GM19452 (cell line): ENCODE data around the gene RNPEPL1.
A peak's percentile ranks its signal among the peaks of the same experiment; 100 is the strongest.

Source experiments
- ATAC-seq: cut with Tn5 transposase; IDR thresholded peaks from one replicate; pipeline ENCODE4 v1.9.1; 2021; ENCODE audit not compliant: unreplicated experiment

RNPEPL1 gene

DNA sequence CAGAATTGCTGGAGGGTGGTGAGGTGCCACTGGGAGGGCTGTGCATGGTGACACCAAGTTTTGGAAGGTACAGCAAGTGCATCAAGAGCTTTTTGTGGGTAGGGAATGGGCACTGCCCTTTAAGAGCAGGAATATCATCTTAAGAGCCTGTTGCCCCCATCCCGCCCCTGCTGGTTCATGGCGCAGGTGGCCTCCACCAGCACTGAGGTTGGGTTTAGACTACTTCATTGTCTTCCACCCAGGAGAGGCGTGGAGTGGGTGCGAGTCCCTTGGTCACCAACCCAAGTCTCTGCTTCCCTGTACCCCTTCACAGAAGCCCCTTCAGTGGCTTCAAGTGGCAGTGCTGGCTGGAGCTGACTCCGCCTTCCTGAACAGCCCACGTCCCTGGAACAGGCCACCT lies 7.8 kb downstream of the RNPEPL1 start:
- no peak for ATAC-seq

DNA sequence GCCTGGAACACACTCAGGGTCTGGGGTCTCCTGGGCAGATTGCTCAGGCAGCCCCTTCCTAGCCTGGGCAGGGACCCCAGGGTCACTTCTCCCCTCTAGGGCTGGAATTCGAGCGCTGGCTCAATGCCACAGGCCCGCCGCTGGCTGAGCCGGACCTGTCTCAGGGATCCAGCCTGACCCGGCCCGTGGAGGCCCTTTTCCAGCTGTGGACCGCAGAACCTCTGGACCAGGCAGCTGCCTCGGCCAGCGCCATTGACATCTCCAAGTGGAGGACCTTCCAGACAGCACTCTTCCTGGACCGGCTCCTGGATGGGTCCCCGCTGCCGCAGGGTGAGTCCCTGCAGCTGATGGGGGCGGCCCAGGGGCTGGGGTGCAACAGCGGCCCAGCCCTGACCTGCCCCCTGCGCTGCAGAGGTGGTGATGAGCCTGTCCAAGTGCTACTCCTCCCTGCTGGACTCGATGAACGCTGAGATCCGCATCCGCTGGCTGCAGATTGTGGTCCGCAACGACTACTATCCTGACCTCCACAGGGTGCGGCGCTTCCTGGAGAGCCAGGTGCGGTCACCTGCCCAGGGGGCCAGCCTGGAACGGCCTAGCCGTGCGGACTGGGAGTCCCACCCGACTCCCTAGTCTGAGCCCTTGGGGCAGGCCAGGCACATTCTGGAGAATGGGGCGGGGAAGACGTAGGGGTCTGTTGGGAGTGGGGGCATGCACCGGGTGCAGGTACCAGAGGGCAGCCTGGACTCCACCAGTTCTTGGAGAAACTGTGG lies 8.3 kb downstream of the RNPEPL1 start:
- no peak for ATAC-seq

DNA sequence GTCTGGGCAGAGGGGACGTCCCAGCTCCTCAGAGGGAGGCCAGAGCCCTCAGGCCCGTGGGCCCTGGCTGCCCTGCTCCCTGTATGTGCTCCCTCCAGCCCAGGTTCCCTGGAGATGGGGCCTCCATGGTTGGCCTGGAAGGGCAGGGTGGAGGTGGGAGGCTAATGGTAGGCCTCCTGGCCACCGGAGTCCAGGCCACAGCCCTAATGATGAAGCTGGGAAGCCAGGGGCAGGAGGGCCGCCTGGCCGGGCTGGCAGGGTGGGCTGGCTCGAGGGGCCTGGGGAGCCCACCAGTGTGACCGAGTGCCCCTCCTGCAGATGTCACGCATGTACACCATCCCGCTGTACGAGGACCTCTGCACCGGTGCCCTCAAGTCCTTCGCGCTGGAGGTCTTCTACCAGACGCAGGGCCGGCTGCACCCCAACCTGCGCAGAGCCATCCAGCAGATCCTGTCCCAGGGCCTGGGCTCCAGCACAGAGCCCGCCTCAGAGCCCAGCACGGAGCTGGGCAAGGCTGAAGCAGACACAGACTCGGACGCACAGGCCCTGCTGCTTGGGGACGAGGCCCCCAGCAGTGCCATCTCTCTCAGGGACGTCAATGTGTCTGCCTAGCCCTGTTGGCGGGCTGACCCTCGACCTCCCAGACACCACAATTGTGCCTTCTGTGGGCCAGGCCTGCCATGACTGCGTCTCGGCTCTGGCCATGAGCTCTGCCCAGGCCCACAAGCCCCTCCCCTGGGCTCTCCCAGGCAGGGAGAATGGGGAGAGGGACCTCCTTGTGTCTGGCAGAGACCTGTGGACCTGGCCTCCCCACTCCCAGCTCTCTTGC lies 9.2 kb downstream of the RNPEPL1 start:
- ATAC-seq = no peak

DNA sequence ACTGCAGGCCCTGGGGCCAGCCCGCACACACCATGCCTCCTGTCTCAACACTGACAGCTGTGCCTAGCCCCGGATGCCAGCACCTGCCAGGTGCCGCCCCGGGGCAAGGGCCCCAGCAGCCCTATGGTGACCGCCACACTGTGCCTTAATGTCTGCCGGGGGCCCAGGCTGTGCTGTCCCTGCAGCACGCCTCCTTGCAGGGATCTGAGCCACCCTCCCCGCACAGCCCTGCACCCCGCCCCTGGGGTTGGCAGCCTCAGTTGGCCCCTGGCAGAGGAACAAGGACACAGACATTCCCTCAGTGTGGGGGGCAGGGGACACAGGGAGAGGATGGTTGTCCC lies 9.8 kb downstream of the RNPEPL1 start:
- ATAC-seq = no peak

DNA sequence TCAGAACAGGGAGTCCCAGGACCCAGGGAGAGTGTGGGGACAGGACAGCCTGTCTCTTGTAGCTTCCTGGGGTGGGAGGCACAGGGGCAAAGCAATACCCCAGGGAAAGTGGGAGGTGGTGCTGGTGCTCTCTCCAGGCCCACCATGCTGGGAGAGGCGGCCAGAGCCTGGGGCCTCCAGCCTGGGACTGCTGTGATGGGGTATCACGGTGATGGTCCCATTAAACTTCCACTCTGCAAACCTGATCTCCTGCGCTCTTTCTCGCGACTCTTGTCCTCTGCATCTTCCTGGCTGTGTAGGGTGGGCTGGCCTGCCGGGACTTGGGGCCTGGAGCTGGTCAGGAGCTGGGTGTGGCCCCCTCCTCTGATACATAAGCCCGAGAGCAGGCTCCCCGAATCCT lies 10.2 kb downstream of the RNPEPL1 start:
- no peak for ATAC-seq

DNA sequence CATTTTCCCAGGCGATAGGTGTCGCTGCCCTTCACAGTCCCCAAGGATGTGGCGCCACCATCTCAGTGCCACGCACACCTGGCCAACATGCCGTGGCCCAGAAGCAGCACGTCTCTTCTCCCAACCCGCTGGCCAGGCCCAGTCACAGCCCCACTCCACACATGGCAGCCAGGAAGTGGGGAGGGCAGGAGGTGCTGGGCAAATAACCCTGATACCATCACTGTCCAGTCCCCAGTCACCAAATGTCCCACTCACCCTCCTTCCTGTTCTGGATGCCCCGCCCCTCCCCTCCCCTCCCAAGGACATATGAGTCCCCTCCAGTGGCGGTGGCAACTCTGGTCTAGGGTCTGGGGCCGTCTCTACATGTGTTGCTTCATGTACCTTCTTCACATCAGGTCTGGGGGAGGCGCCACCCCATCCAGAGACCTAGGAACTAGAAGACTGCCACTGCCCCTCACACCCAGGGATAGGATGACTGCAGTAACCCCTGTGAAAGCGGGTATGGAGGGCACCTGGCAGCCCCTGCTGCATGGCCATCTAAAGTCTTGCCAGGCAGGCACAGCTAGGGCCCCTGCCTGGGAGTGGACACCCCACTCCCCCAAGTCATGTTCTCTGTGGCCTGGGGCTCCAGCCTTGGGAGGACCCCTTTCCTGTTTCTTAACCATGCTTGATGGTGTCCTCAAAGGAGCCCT lies 10.9 kb downstream of the RNPEPL1 start:
- ATAC-seq = no peak

DNA sequence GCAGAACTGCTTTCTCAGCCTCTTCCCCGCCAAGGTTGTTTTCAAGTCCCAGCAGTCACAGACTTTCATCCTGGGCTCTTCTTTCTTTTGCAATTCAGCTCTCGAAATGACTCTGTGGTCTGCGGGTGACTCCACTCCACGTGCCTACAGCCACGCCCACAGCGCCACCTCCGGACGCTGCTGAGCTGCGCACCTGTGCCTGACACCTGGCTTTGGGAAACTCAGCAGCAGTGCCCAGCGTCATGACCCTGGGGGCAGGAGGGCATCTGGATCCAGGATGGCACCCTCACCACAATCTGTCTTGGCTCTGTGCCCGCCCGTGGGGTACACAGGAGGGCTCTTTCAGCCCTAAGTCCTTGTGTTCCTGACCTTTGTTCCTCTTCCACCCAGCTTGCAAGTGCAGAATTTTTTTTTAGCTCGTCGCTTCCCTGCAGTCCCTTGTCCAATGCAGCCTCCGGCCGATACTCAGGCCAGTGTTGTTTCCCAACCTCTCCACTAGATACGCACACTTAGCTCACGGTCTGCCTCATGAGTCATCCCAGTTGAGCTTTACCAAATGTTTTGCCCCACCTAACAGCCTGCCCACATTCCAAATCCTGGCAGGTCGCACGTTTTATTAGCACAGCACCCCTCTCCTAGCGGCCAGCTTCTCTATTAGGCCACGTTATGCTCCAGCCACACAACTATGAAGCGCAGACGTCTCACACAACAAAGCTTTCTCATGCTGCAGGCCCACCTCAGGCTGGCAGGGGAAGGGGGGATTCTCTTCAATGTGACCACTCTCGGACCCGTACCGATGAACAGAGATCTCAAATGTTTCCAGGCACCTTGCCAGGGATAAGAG lies 11.7 kb downstream of the RNPEPL1 start:
- ATAC-seq = no peak

DNA sequence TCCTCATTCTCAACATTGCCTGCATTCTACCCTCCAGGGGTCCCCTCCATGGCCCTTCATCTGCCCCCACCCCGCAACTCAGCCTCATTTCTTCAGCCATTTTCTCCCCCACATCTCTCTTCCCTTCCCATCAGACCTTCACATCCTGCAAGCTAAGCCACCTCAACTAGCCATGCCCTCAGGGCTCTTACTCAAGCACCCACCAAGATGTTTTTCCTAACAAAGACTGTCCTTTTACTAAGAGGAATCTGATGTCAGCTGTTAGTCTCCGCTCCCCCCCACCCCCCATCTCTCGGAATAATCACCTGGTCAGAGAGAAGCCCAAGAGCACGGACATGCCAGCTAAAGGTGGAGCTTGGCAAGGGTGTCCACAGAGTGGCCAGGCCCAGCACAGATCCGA lies 13.5 kb downstream of the RNPEPL1 start:
- ATAC-seq = no peak

DNA sequence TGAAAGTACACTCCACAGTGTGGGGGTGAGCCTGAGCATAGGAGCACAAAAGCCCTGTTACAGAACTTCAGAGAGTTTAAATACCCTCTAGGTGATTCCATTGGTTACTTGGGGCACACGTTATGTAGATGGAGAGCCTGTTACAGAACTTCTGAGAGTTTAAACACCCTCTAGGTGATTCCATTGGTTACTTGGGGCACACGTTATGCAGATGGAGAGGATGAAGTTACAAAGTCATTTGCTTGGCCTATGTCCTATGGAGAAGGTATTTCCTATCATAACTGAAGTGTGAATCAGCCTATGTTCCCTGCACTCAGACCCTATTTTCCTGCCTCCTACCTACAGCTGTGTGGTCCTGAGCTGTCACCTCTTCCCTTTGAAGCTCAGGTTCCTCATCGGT lies 14.5 kb downstream of the RNPEPL1 start:
- ATAC-seq = no peak

DNA sequence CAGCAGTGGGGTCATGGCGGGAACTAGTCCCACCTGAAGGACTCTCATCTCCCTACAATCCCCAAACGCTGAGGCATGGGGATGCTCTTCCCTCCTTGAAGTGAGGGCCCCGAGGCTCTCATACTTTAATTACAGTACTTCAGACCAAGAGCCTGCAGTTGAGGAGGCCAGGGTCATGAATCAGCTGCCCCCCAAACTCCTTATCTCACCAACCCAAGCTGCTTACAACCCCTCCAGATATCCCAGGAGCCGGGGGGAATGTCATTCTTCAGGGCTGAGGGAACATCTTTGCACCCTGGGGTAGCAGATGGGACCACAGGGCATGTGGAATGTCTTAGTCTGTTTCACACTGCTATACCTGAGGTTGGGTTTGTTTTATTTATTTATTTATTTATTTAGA lies 15.5 kb downstream of the RNPEPL1 start:
- ATAC-seq = no peak

DNA sequence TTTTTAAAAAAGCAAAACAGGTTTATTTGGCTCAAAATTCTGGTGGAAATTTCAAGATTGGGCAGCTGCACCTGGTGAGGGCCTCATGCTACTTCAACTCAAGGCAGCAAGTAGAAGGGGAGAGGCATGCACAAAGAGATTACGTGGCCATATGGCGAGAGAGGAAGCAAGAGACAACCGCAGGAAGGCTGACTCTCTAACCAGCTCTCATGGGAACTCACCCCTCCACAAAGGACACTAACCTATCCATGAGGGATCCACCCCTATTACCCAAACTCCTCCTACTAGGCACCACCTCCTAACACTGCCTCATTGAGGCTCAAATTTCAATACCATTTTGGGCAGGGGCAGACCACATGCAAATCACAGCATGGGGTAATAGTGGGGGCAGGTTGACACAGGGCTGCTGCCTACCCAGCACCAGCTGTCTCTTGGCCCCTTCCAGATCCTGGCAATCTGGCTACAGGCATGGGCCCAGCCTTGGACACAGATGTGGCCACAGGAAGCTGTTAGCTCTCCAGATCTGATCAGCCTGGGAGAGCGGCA lies 16.3 kb downstream of the RNPEPL1 start:
- peak; percentile 54 for ATAC-seq

DNA sequence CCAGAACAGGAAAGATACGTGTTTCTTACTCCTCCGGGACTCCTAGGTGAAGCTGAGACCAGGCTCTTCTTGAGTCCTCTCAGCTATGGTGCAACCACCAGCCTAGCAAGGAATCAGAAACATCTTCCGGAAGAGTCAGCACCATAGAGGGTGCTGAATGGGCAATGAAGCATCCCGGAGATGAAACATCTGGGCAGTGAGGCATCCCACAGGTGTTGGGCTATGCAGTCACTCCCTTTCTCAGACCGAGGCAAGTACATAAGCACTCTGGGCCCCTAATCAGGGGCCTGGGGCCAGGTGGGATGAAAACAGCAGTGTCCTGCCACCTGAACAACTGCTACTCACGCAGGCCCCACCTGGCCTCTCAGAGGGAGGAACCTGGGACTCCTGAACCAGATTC lies 16.8 kb downstream of the RNPEPL1 start:
- ATAC-seq = peak; percentile 31

DNA sequence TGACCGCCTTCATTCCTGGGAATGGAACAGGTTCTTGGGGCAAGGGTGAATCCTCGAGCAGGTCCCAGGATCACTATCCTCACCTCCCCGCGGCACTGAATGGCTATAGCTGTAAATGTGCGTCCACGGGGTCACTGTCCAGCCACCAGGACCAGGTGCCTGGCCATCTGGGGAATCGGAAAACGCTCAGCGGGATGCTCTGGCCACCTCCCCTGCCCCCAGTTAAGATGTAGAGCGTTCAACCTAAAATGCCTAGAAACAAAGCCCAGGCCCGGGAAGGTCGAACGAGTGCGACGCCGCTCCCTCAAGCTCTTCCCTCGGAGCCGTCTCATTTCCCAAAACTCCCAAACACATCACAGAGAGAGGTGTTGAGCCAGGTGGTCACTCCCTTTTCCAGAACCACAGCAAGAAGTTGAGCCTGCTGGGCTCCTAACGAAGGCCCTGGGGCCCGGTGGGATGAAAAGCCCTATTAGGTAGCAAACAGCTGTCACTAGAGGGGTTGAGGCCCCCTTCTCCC lies 17.5 kb downstream of the RNPEPL1 start:
- ATAC-seq = no peak

DNA sequence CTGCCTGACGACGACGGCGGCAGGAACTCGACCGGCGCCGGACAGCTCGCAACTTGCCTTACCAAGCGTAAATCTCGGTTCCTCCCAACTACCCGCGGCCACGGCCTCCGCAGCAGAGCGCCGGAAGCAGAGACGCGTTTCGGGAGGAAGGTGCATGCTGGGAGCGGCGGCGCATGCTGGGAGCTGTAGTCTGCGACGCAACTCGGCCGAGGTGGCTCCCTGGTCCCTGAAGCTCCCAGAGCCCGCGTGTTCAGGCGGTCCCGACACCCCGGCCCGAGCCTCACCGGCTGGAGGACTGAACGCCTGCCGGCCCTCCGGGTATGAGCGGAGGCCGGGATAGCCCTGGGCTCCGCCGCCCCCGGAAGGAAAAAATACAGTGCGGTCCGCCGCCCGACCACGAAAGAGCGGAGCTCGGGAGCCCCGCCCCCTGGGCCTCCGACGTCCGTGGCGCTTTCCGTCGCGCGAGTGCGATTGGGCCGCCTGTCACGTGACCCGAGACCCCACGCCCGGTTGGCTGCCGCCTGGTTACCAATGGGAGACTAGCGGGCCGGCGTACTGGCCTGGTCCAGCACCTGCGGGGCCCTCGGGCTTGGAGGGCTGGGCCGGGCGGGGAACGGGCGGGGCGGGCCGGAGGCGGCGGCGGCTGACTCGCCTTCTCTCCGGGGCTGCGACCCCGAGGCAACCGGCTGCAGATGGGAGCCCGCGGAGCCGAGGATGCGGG lies 18.1 kb downstream of the RNPEPL1 start, which contains the start of gene CAPN10:
TSS of gene CAPN10 (plus strand) at position 537 of the 721 bp plus-strand sequence. CDS start at position 715, 178 bp downstream.
- peak; percentile 56 for ATAC-seq

DNA sequence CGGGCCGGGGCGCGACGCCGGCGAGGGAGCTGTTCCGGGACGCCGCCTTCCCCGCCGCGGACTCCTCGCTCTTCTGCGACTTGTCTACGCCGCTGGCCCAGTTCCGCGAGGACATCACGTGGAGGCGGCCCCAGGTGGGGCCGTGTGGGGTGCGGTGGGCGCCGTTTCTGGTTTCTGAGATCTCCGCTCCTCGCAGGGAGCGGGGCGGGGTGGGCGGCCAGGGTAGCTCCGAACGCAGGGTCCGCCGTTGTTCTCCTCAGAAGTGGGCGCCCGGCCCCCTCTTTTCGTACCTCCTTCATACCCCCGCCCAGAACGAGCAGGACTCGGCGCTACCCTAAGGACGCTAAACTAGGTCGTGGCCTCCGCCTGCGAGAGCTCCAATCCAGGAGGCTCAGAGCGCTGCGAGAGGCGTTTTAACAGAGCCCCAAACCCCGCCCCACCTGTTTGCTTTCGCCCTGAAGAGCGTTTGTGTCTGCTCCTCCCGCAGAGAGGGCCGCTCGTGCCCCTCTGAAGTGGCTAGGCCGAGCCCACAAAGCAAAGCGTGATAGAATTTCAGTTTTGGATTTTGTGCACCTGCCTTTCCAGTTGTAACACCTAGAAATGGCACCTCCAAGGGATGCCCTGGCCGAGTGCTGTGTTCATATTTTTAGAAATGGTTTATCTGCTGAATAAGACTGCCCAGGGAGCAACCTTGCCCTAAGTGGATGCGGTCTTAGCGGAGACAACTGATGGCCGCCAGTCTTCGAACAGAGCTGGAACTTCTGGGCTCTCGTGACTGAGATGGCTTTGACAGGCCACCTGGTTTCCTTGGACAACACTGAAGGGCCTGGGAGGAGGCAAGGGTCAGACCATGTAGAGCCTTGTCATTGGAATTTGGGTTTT lies 18.9 kb downstream of the RNPEPL1 start:
- ATAC-seq = peak; percentile 1

DNA sequence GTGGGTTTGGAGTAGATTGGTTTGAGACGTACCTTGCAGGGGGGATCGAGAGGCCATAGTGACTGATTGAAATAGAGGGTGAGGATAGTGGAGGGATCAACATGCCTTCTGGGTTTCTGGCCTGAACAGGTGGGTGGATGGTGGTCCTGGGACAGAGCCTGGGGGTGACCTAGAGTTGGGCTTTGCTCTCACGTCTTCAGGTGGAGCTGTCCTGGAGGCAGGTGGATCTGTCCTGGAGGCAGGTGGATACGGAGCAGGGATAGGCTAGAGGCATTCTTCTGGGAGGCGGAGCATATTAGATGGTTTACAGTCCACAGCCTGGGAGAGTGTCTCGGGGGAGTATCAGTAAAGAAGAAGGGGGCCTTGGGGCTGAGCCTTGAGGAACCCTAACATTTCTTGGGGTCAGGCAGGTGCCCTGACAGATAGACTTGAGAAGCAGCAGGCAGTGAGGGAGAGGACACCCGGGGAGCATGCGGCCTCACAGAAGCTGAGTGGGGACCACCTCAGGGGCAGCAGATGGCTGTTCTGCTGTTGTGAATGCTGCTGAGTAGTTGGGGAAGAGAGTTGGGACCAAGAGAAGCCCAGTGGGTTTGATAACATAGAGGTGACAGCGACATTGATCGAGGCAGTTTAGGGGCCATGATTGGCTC lies 19.8 kb downstream of the RNPEPL1 start:
- ATAC-seq = no peak

DNA sequence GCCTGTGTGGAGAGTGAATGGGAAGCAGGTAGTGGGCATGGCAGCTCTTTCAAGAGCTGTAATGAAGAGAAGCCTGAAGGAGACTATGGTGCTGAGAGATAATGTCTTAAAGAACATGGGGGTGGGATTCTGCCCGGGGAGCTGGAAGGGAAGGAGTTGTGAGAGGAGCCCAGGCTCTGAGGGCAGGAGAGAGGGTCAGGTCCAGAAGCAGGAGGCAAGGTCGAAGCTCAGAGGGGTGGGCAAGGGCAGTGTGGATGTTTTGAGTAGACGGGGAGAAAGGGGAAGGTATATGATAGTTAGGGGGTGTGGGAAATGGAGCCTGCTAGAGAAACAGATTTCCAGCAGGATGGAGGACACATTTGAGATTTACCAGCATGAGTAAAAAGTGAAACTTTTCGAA lies 20.4 kb downstream of the RNPEPL1 start:
- no peak for ATAC-seq

DNA sequence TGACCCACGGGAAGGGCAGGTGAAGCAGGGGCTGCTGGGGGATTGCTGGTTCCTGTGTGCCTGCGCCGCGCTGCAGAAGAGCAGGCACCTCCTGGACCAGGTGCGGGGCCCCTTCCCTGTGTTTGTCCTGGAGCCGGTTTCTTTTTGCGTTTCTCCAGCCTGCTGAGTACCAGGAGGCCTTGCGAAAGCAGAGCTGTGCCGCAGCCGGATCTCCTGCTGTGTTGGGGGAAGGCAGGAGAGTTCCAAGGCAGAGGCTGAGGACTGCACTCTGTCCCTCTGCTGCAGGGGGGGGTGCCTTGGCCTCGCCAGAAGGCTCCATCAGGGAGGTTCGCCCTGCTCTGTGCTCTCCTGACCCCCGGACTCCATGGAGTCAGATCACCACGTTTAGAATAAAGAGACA lies 21.1 kb downstream of the RNPEPL1 start:
- no peak for ATAC-seq
